GM12872 (cell line): Measurements from ENCODE around the gene EMC6.

ENCODE experiments used
- TF ChIP-seq, protein P1 (sequence below): IDR thresholded peaks from 3 replicates; pipeline ENCODE4 v1.5.1; 2011; ENCODE audit warnings: low read depth, mild to moderate bottlenecking, low read length, moderate library complexity; ENCODE audit not compliant: insufficient read depth

Gene EMC6

DNA sequence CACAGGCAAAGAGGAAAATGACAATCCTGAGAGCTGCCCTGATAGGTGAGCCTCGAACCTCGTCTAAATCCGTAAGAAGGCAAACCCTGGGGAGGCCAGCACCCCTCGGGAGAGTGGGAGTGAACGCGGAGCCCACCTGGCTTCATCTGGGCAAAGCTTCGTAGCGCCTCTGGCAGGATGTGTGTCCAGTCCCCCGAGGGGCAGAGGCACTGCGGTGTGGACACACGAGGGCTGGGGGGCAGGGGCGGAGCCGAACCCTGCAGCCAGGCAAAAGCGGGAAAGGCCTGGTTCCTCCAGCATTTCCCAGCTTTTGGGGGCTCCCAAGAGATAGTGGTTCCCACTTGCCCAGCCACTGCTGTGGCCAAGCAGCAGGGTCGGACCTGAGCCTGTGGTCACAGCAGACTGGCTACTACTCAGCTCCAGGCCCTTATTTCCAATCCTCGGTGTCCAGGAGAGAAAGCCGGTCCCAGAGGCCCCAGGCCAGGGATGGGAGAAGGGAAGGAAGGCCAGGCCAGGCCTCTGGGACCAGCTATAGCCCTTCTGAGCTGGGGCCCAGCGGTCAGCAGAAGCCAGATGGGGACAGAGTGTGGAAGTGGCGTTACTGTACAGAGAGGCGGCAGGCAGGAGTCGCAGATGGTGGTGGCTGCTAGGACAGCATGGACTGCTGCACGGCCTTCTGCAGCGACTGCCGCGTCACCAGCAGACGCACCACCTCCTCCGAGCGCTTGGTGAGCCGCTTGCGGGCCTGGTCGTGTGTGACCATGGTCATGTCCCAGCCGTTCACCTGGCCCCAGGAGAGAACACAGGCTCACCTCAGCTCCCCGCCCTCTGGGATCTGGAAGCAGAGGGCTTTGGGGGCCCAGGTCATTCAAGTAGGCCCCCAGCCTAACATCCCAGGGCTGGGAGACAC lies 5.3 kb upstream of the EMC6 start:
- TF ChIP-seq, protein P1, sequence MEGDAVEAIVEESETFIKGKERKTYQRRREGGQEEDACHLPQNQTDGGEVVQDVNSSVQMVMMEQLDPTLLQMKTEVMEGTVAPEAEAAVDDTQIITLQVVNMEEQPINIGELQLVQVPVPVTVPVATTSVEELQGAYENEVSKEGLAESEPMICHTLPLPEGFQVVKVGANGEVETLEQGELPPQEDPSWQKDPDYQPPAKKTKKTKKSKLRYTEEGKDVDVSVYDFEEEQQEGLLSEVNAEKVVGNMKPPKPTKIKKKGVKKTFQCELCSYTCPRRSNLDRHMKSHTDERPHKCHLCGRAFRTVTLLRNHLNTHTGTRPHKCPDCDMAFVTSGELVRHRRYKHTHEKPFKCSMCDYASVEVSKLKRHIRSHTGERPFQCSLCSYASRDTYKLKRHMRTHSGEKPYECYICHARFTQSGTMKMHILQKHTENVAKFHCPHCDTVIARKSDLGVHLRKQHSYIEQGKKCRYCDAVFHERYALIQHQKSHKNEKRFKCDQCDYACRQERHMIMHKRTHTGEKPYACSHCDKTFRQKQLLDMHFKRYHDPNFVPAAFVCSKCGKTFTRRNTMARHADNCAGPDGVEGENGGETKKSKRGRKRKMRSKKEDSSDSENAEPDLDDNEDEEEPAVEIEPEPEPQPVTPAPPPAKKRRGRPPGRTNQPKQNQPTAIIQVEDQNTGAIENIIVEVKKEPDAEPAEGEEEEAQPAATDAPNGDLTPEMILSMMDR, result no peak

DNA sequence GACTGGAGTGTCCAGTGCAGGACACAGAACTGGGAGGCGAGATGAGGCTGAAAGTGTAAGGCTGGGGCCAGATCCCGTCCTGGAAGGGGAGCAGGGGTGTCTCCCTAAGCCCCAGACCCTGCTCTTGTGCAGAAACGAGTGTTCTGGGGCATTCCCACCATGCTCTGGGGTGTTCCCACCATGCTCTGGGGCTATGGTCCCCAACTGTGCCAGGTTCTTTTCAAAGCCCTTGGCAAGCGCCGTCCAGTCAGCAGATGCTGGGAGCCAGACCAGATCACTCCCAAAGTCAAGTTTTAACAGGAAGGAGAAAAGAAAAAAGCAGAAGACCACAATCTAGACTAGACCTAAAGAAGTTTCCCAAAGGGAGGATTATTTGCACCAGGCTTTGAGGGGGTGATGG lies 2.8 kb upstream of the EMC6 start:
- TF ChIP-seq, protein P1, result no peak

DNA sequence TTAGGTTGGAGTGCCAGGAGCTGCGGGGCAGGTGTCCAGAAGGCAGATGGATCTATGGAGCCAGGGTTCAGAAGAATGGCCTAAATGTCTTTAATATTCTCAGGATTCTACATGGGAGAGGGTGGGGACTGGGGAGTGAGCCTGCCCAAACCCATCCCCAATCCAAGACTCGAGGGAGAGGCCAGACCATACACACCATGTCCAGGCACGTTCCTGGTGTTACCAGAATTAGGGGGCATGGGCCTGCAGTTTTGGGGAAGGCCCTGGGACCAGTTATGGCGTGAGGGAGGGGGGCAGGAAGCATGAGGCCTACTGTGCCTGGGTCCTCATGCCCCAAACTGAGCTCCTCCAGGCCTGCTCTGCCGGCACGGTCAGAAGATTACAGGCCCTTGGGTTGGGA lies 2.1 kb upstream of the EMC6 start:
- TF ChIP-seq, protein P1, result no peak

DNA sequence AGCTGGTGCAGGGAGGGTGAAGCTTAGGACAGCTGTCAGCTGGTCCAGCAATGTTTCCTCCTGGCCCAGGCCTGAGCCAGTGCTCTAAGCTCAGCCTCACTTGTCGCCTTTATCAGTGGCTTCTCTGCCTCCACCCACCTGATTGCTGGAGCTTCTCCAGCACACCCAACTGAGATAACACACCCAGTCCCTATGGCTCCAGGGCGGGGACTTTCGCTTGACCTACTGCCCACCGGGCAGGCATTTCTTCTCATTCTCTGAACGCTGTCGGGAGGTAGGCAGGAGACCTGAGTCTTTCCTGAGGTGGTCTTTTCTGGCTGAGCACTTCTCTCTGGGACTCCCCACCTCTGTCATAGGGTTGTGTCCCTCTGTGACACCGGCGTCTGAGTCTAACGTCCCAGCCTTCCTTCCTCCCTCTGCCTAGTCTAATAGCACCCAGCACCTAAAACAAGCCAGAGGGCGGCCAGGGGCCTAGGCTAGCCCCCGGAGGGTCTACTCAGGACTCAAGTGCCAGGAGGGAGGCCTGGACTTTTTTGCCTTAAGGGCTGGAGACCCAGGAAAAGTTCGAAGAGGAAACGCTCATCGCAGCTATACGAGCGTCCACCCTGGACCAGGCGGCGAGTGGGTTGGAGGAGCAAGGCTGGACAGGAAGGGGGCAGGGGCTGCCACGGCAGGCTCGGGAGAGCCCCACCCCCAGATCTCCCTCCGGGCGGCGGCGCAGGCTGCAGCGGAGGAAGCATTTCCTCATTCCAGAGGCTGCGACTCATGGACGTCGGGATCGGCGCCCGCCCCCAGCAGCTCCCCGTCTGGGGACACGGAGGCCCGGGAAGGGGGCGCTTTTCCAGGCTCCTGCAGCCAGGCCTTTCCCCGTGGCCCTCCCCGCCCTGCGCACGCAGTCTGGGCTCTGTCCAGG lies 990 bp upstream of the EMC6 start:
- TF ChIP-seq, protein P1, result no peak

DNA sequence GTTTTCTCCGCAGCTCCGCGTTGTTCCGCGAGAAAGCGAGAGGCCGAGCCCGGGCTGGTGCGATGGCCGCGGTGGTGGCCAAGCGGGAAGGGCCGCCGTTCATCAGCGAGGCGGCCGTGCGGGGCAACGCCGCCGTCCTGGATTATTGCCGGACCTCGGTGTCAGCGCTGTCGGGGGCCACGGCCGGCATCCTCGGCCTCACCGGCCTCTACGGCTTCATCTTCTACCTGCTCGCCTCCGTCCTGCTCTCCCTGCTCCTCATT lies 404 bp downstream of the EMC6 start:
- TF ChIP-seq, protein P1, result no peak

DNA sequence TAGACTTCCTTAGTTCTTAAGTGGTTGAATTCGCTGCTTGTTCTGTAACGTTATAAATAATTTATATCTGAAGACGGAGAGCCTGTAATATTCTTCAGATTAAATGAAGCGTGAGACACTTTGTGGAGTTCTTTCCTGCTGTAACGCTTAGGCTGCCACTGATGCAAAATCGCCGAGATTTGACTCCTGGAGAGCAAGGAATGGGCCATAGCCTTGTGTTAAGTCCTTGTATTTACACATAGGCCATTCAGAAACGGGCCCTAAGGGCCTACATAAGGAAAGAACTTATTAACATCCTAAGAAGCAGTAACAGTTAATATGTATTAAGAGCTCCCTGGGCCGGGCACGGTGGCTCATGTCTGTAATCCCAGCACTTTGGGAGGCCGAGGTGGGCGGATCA lies 936 bp downstream of the EMC6 start:
- TF ChIP-seq, protein P1, result no peak

DNA sequence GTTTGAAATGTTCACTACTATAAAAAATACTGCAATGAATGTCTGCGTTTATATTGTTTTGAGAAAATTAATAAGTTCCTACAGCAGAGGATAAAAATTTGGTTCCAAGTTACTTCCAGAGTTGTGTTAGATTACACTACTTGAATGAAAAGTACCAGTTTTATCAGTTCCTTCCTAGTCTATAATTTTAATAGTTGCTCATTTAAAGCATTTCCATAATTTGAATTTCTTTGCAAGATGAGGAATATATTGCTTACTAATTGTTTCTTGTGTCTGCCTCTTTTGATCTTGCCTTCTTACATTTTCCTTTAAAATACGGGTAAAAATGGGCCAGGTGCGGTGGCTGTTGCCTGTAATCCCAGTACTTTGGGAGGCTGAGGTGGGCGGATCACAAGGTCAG lies 4.0 kb downstream of the EMC6 start:
- TF ChIP-seq, protein P1, result no peak
